ENCODE data around the gene COBL. TPM values are rescaled to one million over a fixed set of nuclear protein-coding genes. Genes with fewer than 3 reads are reported as not detected.

Gene COBL
- polyA plus RNA-seq, 1 donor: 30.5 TPM

DNA sequence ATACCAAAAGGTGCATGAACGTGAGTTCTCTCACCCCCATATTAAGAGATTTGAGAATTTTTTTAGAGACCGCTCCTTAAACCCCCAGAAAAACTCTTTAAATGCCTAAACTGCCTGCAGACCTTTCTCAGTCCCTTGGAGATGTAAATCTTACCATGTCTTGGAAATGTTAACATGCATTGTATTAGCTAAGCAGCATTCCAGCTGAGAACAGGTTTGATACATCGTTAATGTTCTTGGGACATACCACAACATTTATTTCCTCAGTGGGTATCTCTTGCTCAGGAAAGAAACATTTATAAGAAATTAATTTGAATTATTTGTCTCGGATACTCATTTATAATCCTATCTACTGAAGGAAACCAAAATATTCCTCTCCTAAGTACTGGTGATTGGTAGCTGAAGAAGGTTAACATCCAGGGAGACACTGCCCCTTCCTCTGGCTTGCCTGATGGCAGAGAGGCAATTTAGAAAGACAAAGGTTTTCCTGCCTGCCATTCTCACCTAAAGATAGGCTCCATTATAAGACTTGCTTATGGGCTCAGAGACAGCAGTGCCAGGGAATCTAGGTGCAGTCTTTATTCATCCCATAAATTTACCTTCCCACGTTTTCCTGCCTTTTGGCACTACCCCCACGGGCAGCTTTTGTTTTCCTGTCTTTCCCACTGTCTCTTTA is 141.2 kb downstream of the COBL start:
- peaks cover 3% of the 10 kb centered on the region for H3K36me3 ChIP-seq (ENCODE audit: control insufficient read depth, insufficient read depth, low read length)
- H3K4me1 ChIP-seq (ENCODE audit: control insufficient read depth, insufficient read depth, low read length): no peaks in the 10 kb centered on the region
- 65% methylated on average over 4 of the region's 6 CpGs for WGBS (ENCODE audit: insufficient coverage, low lambda C conversion rate)
- no peaks in the 10 kb centered on the region for H3K9me3 ChIP-seq (ENCODE audit: control insufficient read depth, low read depth, low read length)
- H3K4me3 ChIP-seq (ENCODE audit: low read length): no peak overlapping the region
- no peak overlapping the region for H3K27ac ChIP-seq (ENCODE audit: low read length)
- H3K27me3 ChIP-seq (ENCODE audit: control insufficient read depth, insufficient read depth, low read length): no peaks in the 10 kb centered on the region
- DNase-seq: no peak

DNA sequence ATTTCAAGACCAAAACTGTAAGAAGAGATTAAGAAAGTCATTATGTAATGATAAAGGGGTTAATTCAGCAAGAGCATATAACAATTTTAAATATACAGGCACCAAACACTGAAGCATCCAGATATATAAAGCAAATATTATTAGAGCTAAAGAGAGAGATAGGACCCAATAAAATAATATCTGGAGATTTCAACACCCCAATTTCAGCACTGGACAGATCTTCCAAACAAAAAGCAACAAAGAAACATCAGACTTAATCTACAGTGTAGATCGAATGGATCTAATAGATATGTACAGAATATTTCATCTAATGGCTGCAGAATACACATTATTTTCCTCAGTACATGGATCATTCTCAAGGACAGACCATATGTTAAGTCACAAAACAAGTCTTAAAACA is 151.3 kb downstream of the COBL start:
- no peak overlapping the region for H3K4me3 ChIP-seq (ENCODE audit: low read length)
- H3K4me1 ChIP-seq (ENCODE audit: control insufficient read depth, insufficient read depth, low read length): no peaks in the 10 kb centered on the region
- H3K27ac ChIP-seq (ENCODE audit: low read length): no peak overlapping the region
- H3K27me3 ChIP-seq (ENCODE audit: control insufficient read depth, insufficient read depth, low read length): no peaks in the 10 kb centered on the region
- H3K36me3 ChIP-seq (ENCODE audit: control insufficient read depth, insufficient read depth, low read length): peaks cover 2% of the 10 kb centered on the region
- WGBS (ENCODE audit: insufficient coverage, low lambda C conversion rate): no CpG with 5 or more reads among the region's 1 CpG
- no peak for DNase-seq
- H3K9me3 ChIP-seq (ENCODE audit: control insufficient read depth, low read depth, low read length): no peaks in the 10 kb centered on the region

DNA sequence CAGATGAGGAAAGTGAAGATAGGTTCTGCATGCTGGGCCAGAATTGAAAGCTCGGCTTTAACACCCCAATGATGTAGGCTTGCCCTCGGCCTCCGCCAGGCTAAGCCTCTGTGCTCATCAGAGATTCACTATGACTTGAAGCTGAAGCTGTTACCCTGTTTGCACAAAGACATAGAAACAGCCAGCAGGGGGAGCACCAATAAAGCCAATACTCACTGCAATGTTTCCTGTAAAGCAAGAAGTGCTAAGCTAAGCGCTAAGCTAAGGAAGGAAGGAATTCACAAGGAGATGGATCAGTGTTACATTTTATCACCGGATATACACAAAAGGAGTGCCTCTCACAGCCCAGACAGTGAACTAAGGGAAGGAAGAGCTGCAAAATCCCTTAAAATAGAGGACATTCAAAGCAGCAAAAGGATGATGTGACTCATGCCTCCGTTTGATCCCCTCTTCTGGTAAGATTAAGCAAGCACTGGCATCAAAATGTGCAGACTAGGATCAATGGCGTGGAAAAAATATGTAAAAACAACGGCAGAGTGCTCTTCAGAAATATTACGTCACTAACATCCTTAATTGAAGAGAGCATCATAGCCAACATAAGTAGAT is 153.8 kb downstream of the COBL start:
- peaks cover 3% of the 10 kb centered on the region for H3K36me3 ChIP-seq (ENCODE audit: control insufficient read depth, insufficient read depth, low read length)
- no peak overlapping the region for H3K4me3 ChIP-seq (ENCODE audit: low read length)
- no peaks in the 10 kb centered on the region for H3K9me3 ChIP-seq (ENCODE audit: control insufficient read depth, low read depth, low read length)
- no peaks in the 10 kb centered on the region for H3K27me3 ChIP-seq (ENCODE audit: control insufficient read depth, insufficient read depth, low read length)
- peak; percentile 76 to 78 for DNase-seq
- H3K27ac ChIP-seq (ENCODE audit: low read length): no peak overlapping the region
- no peaks in the 10 kb centered on the region for H3K4me1 ChIP-seq (ENCODE audit: control insufficient read depth, insufficient read depth, low read length)
- WGBS (ENCODE audit: insufficient coverage, low lambda C conversion rate): no CpG with 5 or more reads among the region's 9 CpGs

DNA sequence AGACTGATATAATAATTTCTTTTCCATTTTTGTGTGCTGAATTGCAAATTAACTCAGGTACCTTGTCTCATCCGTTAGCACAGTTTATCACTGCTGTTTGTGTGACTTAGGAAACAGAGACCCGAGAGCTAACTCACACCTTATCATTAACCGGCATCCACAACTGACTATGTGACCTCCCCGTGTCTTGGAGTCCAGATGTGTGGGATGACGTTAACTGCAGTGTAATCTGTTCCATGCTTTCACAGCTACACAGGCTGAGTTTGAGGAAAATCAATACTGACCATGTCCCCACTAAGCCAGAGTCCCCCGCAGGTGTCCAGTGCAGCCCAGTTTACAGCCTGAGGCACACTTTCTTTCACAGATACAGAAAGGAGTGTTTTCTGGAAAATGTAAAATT is 154.7 kb downstream of the COBL start:
- WGBS (ENCODE audit: insufficient coverage, low lambda C conversion rate): no CpG with 5 or more reads among the region's 6 CpGs
- no peak for DNase-seq
- no peaks in the 10 kb centered on the region for H3K9me3 ChIP-seq (ENCODE audit: control insufficient read depth, low read depth, low read length)
- H3K27me3 ChIP-seq (ENCODE audit: control insufficient read depth, insufficient read depth, low read length): no peaks in the 10 kb centered on the region
- H3K4me3 ChIP-seq (ENCODE audit: low read length): no peak overlapping the region
- H3K27ac ChIP-seq (ENCODE audit: low read length): no peak overlapping the region
- no peaks in the 10 kb centered on the region for H3K4me1 ChIP-seq (ENCODE audit: control insufficient read depth, insufficient read depth, low read length)
- peaks cover 3% of the 10 kb centered on the region for H3K36me3 ChIP-seq (ENCODE audit: control insufficient read depth, insufficient read depth, low read length)

DNA sequence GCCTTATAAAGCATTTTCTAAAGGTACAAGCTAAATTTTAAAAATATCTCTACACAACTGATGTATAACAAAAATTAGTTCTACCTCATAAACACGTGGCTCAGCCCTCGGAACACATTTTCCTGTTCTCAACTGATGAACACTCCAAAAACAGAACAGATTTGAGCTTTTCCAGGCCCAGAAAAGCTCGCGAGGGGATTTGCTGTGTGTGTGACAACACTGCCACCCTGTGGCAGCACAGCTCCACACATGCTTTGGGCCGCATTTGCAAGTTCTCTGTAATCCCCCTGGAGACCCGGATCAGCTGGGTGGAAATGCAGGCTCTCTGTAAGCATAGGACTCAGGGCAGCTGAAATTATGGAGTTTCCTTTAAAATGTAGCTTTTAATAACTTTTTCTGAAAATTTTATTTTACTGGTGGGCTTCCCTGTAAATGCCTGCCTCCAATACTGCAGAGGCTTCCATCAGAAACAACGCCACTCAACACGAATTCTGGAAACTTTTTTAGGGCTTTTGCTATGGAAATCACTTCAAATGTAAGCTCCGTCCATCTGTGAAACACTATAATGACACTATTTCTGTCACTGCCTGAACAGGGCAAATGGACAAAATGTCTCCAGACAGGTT is 155.5 kb downstream of the COBL start:
- Histone ChIP-seq H3K9me3 (ENCODE audit: control insufficient read depth, low read depth, low read length) (no peaks in the 10 kb centered on the region), H3K27me3 (ENCODE audit: control insufficient read depth, insufficient read depth, low read length) (no peaks in the 10 kb centered on the region), H3K4me3 (ENCODE audit: low read length) (no peak overlapping the region), H3K36me3 (ENCODE audit: control insufficient read depth, insufficient read depth, low read length) (peaks cover 3% of the 10 kb centered on the region), H3K27ac (ENCODE audit: low read length) (no peak overlapping the region), H3K4me1 (ENCODE audit: control insufficient read depth, insufficient read depth, low read length) (no peaks in the 10 kb centered on the region)
- 86% methylated on average over 2 of the region's 9 CpGs for WGBS (ENCODE audit: insufficient coverage, low lambda C conversion rate)
- DNase-seq: peak; percentile 49 to 53

DNA sequence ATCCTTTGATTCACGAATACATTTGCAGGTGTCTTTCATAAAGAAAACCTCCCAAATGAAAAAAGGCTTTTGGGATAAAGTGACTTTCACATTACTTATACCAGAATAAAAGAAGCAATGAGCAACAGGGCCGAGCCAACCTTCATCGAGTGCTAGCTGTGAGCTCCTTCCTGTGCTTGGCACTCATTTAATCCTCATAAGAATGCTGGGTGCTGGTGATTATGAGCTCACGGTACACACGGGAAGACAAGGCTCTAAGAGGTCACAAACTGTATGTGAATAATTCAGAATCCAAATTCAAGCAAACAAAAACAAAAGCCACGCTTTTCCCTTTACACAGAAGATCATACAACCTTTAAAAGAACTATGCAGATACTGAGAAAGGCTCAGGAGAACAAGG is 156.2 kb downstream of the COBL start:
- Histone ChIP-seq H3K27me3 (ENCODE audit: control insufficient read depth, insufficient read depth, low read length) (no peaks in the 10 kb centered on the region), H3K27ac (ENCODE audit: low read length) (no peak overlapping the region), H3K9me3 (ENCODE audit: control insufficient read depth, low read depth, low read length) (no peaks in the 10 kb centered on the region), H3K4me3 (ENCODE audit: low read length) (no peak overlapping the region), H3K4me1 (ENCODE audit: control insufficient read depth, insufficient read depth, low read length) (no peaks in the 10 kb centered on the region), H3K36me3 (ENCODE audit: control insufficient read depth, insufficient read depth, low read length) (peaks cover 3% of the 10 kb centered on the region)
- WGBS (ENCODE audit: insufficient coverage, low lambda C conversion rate): 100% methylated on average over 1 of the region's 6 CpGs
- DNase-seq: no peak

DNA sequence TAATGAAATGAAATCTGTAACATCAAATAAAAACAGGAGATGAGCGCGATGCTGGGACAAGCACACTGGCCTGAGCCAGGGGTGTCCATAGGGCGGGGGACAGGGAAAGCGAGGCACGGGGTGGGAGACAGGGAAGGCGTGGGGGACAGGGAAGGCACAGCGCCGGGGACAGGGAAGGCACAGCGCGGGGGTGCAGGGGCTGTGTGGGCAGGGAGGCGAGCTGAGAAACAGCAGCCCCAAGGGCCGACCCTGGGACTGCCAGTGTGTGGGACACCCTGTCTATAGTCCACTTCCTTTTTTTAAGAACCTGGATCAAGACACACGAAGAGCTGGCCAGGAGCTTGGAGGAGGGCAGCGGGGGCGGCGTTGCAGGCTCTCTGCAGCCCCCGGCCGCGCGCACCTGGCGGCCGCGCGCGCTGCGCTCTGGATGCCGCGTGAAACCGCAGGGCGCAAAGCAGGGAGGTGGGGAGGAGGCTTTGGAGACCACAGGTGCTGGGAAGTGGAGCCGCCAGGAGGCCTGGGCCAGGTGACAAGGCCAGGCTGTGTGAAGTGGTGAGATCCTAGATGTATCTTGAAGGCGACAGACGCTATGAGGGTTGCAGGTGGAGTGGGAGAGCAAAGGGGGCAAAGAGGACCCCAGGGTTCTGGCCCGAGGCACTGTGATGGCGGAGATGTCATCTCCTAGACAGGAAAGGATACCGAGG is 157.7 kb downstream of the COBL start:
- 87% methylated on average over 3 of the region's 36 CpGs for WGBS (ENCODE audit: insufficient coverage, low lambda C conversion rate)

DNA sequence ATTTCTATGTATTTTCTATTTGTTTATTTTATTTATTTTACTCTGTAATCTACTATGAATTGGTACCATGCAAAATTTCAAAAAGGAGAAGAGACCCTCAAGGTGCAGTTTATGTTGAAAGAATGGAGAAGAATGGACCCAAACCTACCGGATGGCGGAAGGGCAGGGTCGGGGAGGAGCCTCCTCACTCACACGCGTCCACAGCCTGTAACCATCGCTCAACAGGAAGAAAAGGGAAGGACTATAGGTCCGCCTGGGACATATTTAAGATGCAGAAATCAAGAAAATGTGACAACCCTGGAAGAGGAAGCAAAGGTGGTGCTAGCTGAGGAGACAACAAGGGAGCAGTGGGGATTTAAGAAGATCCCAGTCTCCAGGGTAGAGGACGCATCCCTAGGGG is 158.4 kb downstream of the COBL start:
- Histone ChIP-seq H3K9me3 (ENCODE audit: control insufficient read depth, low read depth, low read length) (no peaks in the 10 kb centered on the region), H3K4me3 (ENCODE audit: low read length) (no peak overlapping the region), H3K27me3 (ENCODE audit: control insufficient read depth, insufficient read depth, low read length) (no peaks in the 10 kb centered on the region), H3K27ac (ENCODE audit: low read length) (no peak overlapping the region), H3K36me3 (ENCODE audit: control insufficient read depth, insufficient read depth, low read length) (peaks cover 3% of the 10 kb centered on the region), H3K4me1 (ENCODE audit: control insufficient read depth, insufficient read depth, low read length) (no peaks in the 10 kb centered on the region)
- DNase-seq: no peak
- WGBS (ENCODE audit: insufficient coverage, low lambda C conversion rate): no CpG with 5 or more reads among the region's 8 CpGs

More for the DNA sequence above, 157.7 kb downstream of the COBL start:
- no peaks in the 10 kb centered on the region for H3K27me3 ChIP-seq (ENCODE audit: control insufficient read depth, insufficient read depth, low read length)
- no peaks in the 10 kb centered on the region for H3K4me1 ChIP-seq (ENCODE audit: control insufficient read depth, insufficient read depth, low read length)
- H3K4me3 ChIP-seq (ENCODE audit: low read length): no peak overlapping the region
- H3K27ac ChIP-seq (ENCODE audit: low read length): no peak overlapping the region
- no peaks in the 10 kb centered on the region for H3K9me3 ChIP-seq (ENCODE audit: control insufficient read depth, low read depth, low read length)
- no peak for DNase-seq
- peaks cover 3% of the 10 kb centered on the region for H3K36me3 ChIP-seq (ENCODE audit: control insufficient read depth, insufficient read depth, low read length)

DNA sequence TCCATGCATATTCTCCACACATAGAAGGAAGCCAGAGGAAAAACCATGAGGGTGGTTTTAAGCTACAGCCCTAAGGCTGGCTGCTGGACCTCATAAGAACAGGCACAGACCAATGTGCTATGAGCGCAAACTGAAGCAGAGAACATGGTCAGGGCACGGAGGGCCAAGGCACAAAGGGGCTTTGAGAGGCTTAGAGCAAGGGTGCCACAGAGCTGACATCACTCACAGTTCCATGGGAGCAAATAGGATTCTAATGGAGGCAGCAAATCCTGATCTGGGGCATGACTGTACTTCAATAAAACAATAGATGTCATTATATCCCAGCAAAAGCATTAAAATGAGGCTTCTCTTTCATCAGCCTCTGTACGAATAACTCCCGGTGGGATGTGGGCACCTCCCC is 162.4 kb downstream of the COBL start:
- peaks cover 5% of the 10 kb centered on the region for H3K36me3 ChIP-seq (ENCODE audit: control insufficient read depth, insufficient read depth, low read length)
- H3K27ac ChIP-seq (ENCODE audit: low read length): no peak overlapping the region
- no peak for DNase-seq
- WGBS (ENCODE audit: insufficient coverage, low lambda C conversion rate): no CpG with 5 or more reads among the region's 4 CpGs
- no peak overlapping the region for H3K4me3 ChIP-seq (ENCODE audit: low read length)
- no peaks in the 10 kb centered on the region for H3K4me1 ChIP-seq (ENCODE audit: control insufficient read depth, insufficient read depth, low read length)
- peaks cover 2% of the 10 kb centered on the region for H3K9me3 ChIP-seq (ENCODE audit: control insufficient read depth, low read depth, low read length)
- H3K27me3 ChIP-seq (ENCODE audit: control insufficient read depth, insufficient read depth, low read length): no peaks in the 10 kb centered on the region

DNA sequence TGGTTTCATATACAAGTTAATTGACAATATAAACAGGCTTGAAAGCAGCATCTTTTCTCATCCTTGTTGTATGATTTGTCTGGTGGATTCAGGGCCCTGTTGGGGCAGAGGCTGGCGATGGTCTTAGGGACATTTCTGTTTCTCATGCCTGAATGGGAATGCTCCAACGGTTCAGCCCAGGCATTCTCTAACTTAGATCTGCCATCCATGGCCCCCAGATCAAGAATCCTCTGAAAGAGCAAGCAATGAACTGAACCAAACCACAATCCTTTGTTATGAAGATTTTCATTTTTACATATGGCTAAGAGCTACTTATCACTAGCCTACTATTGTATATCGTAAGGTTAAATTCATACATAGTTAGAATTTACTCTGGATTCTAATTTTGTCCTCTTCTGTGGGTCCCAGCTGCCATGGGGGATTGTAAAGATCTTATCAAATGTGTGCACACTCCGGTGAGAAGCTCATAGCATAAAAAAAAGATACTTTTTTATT is 163.9 kb downstream of the COBL start:
- Histone ChIP-seq H3K9me3 (ENCODE audit: control insufficient read depth, low read depth, low read length) (peaks cover 12% of the 10 kb centered on the region), H3K36me3 (ENCODE audit: control insufficient read depth, insufficient read depth, low read length) (peaks cover 7% of the 10 kb centered on the region), H3K27me3 (ENCODE audit: control insufficient read depth, insufficient read depth, low read length) (no peaks in the 10 kb centered on the region), H3K4me3 (ENCODE audit: low read length) (no peak overlapping the region), H3K27ac (ENCODE audit: low read length) (no peak overlapping the region), H3K4me1 (ENCODE audit: control insufficient read depth, insufficient read depth, low read length) (no peaks in the 10 kb centered on the region)
- no CpG with 5 or more reads among the region's 4 CpGs for WGBS (ENCODE audit: insufficient coverage, low lambda C conversion rate)
- DNase-seq: no peak

Data from large intestine (tissue), 3 donors.